NCI-H187 (cell line): ENCODE results near the gene DLD.
"Not testable (repeated sequence)": the region's sequence is repeated elsewhere in the genome, so short reads cannot be mapped to it uniquely, and the experiment has no call there.

Experiments
- DNase-seq, 2 experiments: peaks; one replicate each; lab custom pipeline; 2025; lab: John Stamatoyannopoulos, UW

Gene DLD

DNA sequence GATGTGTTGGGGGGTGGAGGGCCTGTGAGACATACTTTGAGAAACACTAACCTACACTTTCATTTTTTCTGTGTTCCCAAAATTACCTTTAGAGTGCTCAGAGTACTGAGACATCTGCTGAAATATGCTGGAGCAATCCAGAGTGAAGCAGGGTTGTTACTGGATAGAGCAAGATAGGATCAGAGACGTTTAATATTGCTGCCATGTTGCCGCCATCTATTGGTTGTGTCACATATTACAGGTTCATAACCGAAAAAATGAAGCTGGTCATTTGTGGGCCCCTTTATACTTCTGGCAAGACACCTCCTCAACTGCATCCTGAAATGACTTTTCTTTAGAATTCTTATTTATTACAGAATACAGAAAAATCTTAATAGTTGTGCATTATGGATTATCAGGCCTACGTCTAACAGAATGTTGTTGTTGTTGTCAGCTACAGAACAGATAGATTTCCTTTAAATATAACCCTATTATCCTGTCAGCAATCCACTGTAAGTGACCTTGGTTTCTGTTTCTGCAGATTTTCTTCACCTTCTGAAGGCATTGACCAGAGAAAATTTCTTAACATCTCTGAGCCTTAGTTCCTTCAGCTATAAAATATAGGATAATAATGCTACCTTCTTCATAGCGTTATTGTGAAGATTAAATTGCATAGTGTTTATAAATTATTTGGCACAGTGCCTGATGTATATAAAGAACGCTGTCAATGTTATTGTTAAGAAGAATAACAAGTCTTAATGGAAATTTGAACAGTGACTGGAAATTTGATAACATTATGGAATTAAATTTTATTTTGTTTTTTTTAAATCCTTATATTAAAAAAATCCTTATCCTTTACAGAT lies 16.2 kb upstream of the DLD start:
- peak; percentile 29 to 43 for DNase-seq

DNA sequence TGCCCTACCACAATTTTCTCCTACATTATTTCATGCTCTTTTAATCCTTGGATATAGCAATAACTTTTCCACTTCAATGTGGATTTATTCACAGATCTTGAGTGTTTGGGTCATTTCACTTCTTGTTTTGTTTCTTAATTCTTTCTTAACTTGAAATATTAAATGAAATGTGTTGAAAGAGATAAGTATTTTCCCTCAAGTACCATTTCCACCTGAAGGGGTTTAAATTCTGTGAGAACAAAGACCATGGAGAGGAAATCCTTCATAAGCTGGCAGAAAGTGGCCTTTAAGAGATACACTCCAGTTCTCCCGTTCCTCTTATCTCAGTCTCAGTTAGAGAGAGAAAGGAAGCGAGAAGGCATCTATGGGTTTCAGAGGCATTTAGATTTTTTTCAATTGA lies 14.1 kb upstream of the DLD start:
- DNase-seq, result peak in 1 of 2 experiments; percentile 13

GRCh38 chr7:107877731-107878382 lies 13.1 kb upstream of the DLD start:
- DNase-seq, result no peak

DNA sequence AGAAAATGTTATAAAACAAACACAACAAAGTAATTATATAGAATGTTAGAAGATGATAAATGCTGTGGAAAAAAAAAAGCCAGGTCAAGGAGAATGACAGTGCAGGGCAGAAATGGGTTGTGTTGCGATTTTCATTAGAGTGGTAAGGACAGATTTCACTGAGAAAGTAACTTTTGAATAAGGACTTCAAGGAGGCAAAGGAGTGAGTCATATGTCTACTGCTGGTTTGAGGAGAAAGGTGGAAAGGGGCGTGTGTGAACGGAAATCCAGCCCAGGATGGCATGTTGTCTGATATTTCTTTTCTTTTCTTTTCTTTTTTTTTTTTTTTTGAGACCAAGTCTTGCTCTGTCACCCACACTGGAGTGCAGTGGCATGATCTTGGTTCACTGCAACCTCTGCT lies 12.3 kb upstream of the DLD start:
- no peak for DNase-seq

GRCh38 chr7:107879400-107880035 lies 11.5 kb upstream of the DLD start:
- DNase-seq, result peak; percentile 14 to 31

DNA sequence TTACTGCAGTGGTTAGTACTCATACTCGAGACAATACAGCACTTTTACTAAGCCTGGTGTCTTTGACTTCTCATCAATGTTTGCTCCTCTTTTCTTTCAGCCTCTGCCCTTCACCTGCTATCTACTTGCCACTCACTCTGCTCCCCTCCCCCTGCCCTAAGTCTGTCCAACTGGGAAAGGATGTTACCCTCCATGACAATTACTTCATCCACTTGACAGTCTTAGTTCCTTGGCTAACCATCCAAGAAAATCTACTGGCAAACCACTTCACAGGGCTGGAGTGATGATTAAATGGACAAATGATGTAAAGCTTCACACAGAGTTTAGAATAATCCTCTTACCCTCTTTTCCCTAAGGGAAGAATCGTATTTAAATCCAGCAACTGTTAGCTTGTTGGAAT lies 8.2 kb upstream of the DLD start:
- no peak for DNase-seq

GRCh38 chr7:107884066-107884818 lies 6.7 kb upstream of the DLD start:
- DNase-seq, result no peak

GRCh38 chr7:107887827-107888226 lies 3.2 kb upstream of the DLD start:
- DNase-seq, result not testable (repeated sequence)

DNA sequence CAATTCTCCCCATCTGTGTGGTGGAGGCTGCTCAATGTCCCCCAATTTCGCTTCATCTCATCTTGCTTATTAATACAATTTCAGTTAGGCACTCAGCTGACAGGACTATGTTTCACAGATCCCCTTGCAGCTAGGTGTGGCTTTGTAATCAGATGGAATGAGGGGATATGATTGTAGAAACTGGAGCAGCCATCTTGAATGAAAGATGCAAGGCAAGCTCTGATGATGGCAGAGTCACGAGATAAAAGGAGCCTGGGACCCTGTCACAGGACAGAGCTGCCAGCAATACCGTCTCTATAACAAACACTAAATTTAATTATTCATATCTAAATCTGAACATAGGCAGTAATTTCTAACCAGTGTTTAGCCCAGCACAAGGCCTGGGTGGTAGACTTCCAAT lies 991 bp upstream of the DLD start:
- no peak for DNase-seq

DNA sequence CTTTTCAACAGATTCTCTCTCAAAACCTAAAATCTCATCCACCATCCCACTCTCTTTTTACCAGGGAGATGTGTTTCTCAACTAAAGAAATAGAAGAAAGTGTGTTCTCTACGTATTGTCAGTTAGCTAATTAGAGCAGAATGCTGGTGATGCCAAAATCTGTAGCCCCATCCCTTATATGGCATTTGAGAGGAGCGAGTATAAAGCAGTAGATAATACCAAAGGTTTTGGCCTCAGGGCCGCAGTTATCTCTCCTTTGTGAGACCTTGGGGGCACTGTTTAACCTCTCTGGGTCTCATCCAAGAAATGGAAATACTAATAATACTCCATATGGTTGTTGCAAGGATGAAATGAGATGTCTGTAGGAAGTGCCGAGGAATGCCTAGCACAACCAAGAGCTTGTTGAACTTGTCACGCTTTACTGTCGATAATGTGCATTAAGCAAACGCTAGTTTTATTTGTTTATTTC lies 456 bp upstream of the DLD start:
- no peak for DNase-seq

DNA sequence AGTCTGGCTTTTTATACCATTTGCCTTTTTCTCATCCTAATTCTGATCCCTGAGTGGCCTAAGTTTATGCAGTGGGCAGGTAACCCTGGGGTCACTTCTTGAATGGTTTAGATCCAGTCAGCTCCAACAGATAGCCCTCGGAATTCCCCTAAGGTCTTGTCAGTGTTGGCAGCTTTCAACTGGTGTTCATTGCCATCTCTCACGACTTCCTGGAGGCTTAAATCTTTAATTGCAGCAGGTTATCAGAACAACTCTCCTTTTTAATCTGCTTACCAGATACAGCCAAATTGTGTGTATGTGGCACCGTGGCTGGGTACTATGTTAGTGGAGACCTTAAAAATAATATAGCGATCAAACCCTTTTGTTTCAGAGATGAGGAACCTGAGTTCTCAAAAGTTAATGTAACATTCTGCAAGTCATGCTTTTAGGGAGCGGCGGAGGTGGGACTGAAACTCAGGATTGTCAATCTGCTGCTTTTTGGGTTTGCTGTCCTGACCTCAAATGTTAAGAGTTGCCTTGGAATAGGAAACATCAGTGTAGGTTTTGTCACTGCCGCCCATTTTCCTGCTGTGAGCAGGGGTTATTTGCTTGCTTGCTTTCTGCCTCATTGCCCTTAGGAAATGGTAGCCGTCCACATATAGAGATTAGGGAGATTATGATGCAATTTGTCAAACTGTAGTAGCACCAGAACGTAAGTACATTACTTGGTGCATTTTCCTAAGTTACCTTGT lies 818 bp downstream of the DLD start:
- no peak for DNase-seq

DNA sequence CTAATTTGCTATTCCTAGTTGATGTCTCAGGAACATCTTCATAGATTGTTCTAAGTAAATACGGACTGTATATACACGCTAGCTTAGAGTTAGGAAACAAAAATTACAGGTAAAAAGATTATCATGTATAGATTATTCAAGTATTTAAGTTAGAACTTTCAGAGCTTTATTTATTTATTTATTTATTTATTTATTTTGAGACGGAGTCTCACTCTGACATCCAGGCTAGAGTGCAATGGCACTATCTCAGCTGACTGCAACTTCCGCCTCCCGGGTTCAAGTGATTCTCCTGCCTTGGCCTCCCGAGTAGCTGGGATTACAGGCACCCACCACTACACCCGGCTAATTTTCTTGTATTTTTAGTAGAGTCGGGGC lies 1.4 kb downstream of the DLD start:
- not testable (repeated sequence) for DNase-seq

GRCh38 chr7:107898997-107899594 lies 8.1 kb downstream of the DLD start:
- no peak for DNase-seq

- no peak for DNase-seq
These were observed 9.6 kb downstream of the DLD start for GRCh38 chr7:107900496-107901015.

GRCh38 chr7:107902381-107902780 lies 11.4 kb downstream of the DLD start:
- no peak for DNase-seq

DNA sequence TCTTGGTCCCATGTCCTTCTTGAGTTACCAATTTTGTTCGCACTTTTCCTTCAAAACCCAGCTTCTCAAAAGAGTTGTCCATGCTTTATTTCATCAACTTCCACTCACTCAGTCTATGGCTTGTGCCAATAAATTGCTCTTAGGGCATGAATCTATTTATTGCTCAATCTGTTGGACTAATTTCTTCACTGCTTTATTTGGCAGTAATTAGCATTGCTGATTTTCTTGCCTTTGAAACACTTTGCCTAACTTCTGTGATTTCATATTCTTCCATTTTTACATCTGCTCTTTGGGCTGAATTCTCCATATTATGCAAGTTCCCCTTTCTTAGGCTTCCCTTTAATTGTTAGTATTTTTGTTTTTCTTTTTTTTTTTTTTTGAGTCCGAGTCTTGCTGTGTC lies 16.8 kb downstream of the DLD start:
- DNase-seq, result no peak

DNA sequence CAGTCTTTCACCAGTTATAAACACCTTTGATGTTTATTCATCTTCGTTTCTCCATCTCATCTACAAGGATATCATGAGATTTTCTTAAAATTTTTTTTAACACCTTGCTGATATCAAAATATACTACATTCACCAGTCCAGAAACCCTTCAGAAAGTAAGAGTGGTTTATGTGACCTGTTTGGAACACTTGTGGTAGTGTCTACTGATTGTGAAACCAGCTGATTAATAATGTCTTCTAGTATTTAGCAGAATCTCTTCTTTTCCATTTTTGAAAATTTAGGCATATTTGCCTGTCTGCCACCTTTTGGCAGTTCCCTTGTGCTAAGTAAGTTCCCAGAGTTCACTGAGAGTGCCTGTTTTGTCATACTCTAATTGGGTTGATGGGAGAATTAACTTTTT lies 18.5 kb downstream of the DLD start:
- no peak for DNase-seq

DNA sequence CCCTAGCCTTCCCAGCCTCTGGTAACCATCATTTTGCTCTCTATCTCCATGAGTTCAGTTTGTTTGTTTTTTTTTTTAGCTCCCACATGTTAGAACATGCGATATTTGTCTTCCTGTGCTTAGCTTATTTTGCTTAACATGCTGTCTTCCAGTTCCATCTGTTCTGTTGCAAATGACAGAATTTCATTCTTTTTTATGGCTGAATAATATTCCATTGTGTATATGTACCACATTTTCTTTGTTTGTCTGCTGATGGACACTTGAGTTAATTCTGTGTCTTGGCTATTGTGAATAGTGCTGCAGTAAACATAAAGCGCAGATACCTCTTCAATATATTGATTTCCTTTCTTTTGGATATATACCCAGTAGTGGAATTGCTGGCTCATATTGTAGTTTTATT lies 21.0 kb downstream of the DLD start:
- no peak for DNase-seq

DNA sequence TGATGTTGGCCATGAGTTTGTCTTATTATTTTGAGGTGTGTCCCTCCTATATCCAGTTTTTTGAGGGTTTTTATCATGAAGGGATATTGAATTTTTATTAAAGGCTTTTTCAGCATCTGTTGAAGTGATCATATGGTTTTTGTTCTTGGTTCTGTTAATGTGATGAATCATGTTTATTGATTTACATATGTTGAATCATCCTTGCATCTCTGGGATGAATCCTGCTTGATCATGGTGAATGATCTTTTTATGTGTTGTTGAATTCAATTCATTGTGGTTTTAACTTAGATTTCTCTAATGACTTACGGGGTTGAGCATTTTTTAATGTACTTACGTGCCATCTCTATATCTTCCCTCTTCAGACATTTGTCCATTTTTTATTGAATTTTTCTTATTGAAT lies 22.9 kb downstream of the DLD start:
- no peak for DNase-seq

- DNase-seq, result no peak
These were observed 23.8 kb downstream of the DLD start for GRCh38 chr7:107914831-107915230.

GRCh38 chr7:107915541-107915940 lies 24.6 kb downstream of the DLD start:
- DNase-seq, result no peak
